Mucosa of descending colon (tissue), 3 donors: ENCODE measurements around the gene TSKS. TPM values are rescaled to one million over a fixed set of nuclear protein-coding genes. Genes with fewer than 3 reads are reported as not detected.
A peak's percentile ranks its signal among the peaks of the same experiment; 100 is the strongest.

Experiments used
- ATAC-seq: fragments of 200-7000 bp; cut with Tn5 transposase; one replicate; pipeline ENCODE4 v1.9.1; 2020; ENCODE audit warnings: mild to moderate bottlenecking, moderate library complexity
- DNase-seq, 3 donors: peaks; one replicate each; pipeline ENCODE4 v3.0.0-alpha.2; 2020
- H3K36me3 ChIP-seq: fragments of 200-600 bp; one replicate; pipeline ENCODE4 v1.8.0; 2021; ENCODE audit warnings: low read depth, mild to moderate bottlenecking
- H3K4me1 ChIP-seq: fragments of 200-600 bp; one replicate; pipeline ENCODE4 v1.8.0; 2021; ENCODE audit warnings: low read depth, mild to moderate bottlenecking
- H3K4me3 ChIP-seq: fragments of 200-600 bp; one replicate; pipeline ENCODE4 v1.8.0; 2021; ENCODE audit warnings: mild to moderate bottlenecking
- H3K9me3 ChIP-seq: fragments of 200-600 bp; one replicate; pipeline ENCODE4 v1.8.0; 2021; ENCODE audit warnings: mild to moderate bottlenecking
- CTCF ChIP-seq: fragments of 200-600 bp; IDR thresholded peaks from one replicate; pipeline ENCODE4 v1.8.0; 2022; ENCODE audit warnings: antibody characterized with exemption, mild to moderate bottlenecking
- intact Hi-C, 2 donors: fragments of 100-400 bp; cut with DNase I in 1 of 2; cut with micrococcal nuclease in 1 of 2; formaldehyde crosslinking; loops; one replicate each; pipeline versions ENCODE4 v1.11.0 to v1.11.1; 2022; cut with DNase I, micrococcal nuclease
- long read RNA-seq, 2 donors: library from polyadenylated mRNA; unstranded; transcript quantifications; one replicate each; pipeline ENCODE4 v2.0.0, GENCODE V29; 2019 to 2021
- total RNA-seq, 3 donors: library from RNA; stranded (reverse); fragmentation: NEBNext Ultra II Directional in 2 of 3; extraction: Animal tissue kit (Norgen Biotek cat#: 25700) in 2 of 3; gene quantifications; one replicate each; pipeline versions ENCODE4 v1.2.1 to v1.2.4, GENCODE V29; 2021 to 2023
- donor health status: DM: no; HTN: no; CAD: no; lungs with moderate emphysema.
- donor health status: DM: no; HTN: no; CAD: no.
- donor health status: DM: no; HTN: yes; CAD: no.

TSKS gene
- total RNA-seq: under 1 TPM in 1 of 3 donors, not detected in 2; 0.35 TPM
- long read RNA-seq, donor 1: 0 reads
- long read RNA-seq, donor 2: 0 reads

DNA sequence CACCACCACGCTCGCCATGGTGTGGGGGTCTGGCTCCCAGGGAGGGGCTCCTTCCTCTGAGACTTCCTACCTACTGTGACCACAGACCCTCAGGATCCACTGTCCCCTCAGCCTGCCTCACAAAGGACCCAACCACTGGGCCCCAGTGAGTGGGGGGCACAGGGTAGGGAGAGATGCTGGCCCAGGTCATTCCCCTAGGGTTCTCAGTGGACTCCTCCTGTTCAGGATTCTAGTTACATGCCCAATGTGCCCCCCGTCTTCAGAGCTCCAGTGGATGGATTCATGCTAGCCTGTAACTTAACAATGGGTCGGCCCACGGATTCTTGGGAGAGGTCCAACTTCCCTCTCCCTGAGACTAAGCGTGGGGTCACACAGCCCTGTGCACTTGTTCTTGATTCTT, at the start of gene TSKS:
TSS of gene TSKS (minus strand) at position 77 of the 400 bp plus-strand sequence. CDS start at position 18, 59 bp downstream.
- Histone ChIP-seq H3K4me3 (no peak within 1 kb of the TSS), H3K9me3 (no peaks in the 10 kb centered on the region), H3K4me1 (peaks cover 9% of the 10 kb centered on the region), H3K36me3 (peaks cover 5% of the 10 kb centered on the region)
- no peak for DNase-seq
- intact Hi-C loops: no loop called here
- no peak for TF ChIP-seq CTCF
- ATAC-seq: no peak

- Histone ChIP-seq H3K9me3 (no peaks in the 10 kb centered on the region), H3K4me3 (peak overlapping the region; percentile 42), H3K4me1 (peaks cover 22% of the 10 kb centered on the region), H3K36me3 (peaks cover 6% of the 10 kb centered on the region)
- intact Hi-C loops: no loop called here
- DNase-seq (no peak), ATAC-seq (no peak)
- TF ChIP-seq CTCF: no peak
Measured at GRCh38 chr19:49812452-49812996, 49.4 kb upstream of the TSKS start.

DNA sequence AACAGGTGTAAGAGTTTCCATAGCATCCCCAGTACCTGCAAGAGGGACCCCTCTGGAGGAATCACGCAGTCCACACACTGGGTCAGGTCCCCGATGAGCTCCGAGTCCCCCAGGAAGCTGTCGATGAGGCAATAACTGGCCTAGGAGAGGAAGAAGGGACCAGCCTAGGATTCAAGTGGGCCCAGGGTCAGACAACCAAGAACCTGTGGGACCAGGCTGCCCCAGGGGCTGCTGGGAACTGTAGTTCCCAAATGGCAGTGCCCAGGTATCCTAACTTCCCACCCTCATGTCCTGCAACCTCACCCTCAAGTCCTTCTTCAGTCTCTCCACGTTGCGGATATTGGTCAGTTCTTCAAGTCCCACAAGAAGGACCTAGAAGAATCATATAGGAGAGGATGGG, 48.2 kb upstream of the TSKS start:
- TF ChIP-seq CTCF: no peak
- no peak for DNase-seq
- Histone ChIP-seq H3K36me3 (peaks cover 6% of the 10 kb centered on the region), H3K4me3 (no peak overlapping the region), H3K4me1 (peaks cover 16% of the 10 kb centered on the region), H3K9me3 (no peaks in the 10 kb centered on the region)
- ATAC-seq: no peak
- intact Hi-C loops: no loop called here

DNA sequence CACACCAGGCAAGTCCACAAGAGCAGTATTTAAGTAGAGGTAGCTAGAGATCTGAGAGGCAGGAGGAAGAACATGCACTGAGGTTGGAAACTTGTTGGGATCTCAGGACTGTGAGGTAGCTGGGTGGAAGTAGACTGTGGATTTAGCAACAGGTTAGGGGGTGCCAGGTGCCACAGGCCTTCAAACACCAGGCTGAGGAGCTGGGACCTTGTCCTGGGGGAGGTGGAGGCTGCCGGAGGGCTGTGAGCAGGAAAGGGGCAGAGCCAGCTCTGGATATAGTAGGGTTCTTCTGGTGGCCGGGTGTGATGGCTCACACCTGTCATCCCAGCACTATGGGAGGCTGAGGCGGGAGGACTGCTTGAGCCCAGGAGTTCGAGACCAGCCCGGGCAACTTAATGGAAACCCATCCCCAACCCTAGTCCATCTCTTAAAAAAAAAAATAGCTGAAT, 46.9 kb upstream of the TSKS start:
- H3K4me1 ChIP-seq: peaks cover 16% of the 10 kb centered on the region
- no peaks in the 10 kb centered on the region for H3K9me3 ChIP-seq
- intact Hi-C loops: no loop called here
- no peak overlapping the region for H3K4me3 ChIP-seq
- H3K36me3 ChIP-seq: peaks cover 6% of the 10 kb centered on the region
- DNase-seq (no peak), ATAC-seq (no peak)
- TF ChIP-seq CTCF: no peak

DNA sequence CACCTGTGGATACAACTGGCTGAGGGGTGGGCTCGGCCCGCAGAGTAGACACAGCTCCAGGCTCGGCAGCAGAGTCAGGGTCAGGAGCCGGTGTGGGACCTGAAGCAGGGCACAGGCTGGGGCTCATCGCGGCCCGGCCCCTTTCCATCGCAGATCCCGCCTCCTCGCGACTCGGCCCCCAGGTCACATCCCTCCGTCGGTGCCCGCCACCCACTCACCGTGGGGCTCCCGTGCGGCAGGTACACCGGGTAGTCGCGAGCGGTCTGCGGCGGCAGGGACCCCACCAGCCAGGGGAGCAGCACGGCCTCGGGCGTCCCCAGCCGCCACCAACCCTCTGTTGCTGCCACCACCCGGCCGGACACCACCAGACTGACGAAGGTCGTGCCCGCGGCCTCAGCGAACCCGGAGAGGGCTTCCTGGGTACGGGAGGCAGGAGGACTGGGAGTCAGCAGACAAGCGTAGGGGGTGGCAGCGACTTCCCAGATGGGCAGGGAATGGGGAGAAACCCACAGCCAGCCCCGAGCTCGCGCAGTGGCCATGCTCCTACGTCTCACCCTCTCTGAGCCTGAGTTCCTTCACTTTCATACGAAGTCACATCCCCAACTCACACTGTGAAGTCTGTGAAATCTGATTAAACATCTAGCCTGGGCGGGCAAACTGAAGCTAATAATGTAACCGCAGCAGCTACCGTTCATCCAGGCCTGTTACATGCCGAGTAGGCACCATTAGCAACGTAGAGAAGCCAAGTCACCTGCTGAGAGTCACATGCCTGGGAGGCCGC, 46.2 kb upstream of the TSKS start:
- DNase-seq (peak; percentile 51 to 78 (median 74)), ATAC-seq (peak; percentile 49)
- H3K9me3 ChIP-seq: no peaks in the 10 kb centered on the region
- peaks cover 6% of the 10 kb centered on the region for H3K36me3 ChIP-seq
- H3K4me1 ChIP-seq: peaks cover 16% of the 10 kb centered on the region
- TF ChIP-seq CTCF: no peak
- H3K4me3 ChIP-seq: peak overlapping the region; percentile 34
- intact Hi-C loops: no loop called here
